ENCODE results near the gene PAGR1.

Gene PAGR1

GRCh38 chr16:29802416-29802935 lies 13.5 kb upstream of the PAGR1 start:
- no peak for TF ChIP-seq CTCF (IDR thresholded peaks at IDR 0.05)
- Histone ChIP-seq H3K4me3 (no peak overlapping the region), H3K27ac (no peak overlapping the region)
- DNase-seq (ENCODE audit: low spot score) = no peak

GRCh38 chr16:29804020-29804419 lies 11.9 kb upstream of the PAGR1 start:
- no peak for TF ChIP-seq CTCF (IDR thresholded peaks at IDR 0.05)
- peak overlapping the region; percentile 80 for H3K4me3 ChIP-seq
- DNase-seq (ENCODE audit: low spot score) = no peak
- H3K27ac ChIP-seq = peak overlapping the region; percentile 95 to 98

DNA sequence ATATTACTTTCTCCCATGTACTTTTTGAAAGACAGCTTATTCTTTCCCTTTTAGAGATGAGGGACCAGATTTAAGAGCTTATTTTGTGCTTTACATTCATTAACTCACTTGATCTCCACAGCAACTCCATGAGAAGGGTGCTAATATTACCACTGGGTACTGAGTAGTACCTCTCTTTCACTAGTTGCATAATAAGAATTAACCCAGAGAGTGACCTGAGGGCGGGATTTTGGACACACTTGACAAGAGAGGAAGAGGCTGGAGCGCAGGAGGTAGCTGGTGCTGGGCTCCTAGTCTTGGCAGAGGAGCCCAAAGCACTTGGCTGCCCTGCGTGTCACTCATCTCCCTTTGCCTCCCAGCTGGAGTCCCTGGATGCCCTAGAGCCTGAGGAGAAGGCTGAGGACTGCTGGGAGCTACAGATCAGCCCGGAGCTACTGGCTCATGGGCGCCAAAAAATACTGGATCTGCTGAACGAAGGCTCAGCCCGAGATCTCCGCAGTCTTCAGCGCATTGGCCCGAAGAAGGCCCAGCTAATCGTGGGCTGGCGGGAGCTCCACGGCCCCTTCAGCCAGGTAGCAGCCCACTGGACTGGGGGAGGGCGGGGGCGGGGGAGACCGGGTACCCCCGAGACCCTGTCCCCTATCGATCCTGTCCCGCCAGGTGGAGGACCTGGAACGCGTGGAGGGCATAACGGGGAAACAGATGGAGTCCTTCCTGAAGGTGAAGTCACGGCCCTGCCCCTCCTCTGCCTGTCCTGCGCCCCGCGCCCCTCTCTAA lies 11.3 kb upstream of the PAGR1 start:
- TF ChIP-seq CTCF (IDR thresholded peaks at IDR 0.05) = no peak
- DNase-seq (ENCODE audit: low spot score) = peak; percentile 81
- Histone ChIP-seq H3K27ac (peak overlapping the region; percentile 95 to 98), H3K4me3 (peak overlapping the region; percentile 80)

GRCh38 chr16:29805232-29806098 lies 10.5 kb upstream of the PAGR1 start:
- peak; percentile 99 for DNase-seq (ENCODE audit: low spot score)
- no peak for TF ChIP-seq CTCF (IDR thresholded peaks at IDR 0.05)
- H3K27ac ChIP-seq = peak overlapping the region; percentile 95 to 98
- peak overlapping the region; percentile 80 for H3K4me3 ChIP-seq

DNA sequence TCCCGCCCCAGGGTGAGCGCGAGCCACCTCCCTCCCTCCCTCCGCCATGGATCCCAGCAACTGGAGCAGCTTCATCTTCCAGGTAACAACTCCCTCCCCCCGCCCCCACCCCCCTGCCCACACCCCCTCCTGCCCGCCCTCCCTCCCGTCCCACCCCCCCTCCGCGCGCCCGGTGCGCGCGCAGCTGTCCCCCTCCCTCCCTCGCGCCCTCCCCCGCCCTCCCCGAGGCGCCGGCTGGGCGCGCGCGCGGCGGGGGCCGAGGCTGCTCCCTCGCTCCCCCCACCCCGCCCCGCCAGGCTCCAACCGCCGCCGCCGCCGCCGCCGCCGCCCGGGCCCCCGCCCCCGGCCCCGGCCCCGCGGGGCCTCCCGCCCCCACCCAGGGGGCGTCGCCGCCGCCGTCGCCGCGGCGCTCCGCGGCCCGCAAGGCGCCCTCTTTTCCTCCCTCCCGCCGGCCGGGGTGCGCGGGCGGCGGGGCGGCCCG lies 9.8 kb upstream of the PAGR1 start, which contains the start of gene MAZ:
TSS of gene MAZ (plus strand) at position 431 of the 481 bp plus-strand sequence. CDS start 173 bp downstream, outside the sequence.
- Histone ChIP-seq H3K27ac (peak within 1 kb of the TSS; percentile 95 to 98), H3K4me3 (peak within 1 kb of the TSS; percentile 80)
- no peak for TF ChIP-seq CTCF (IDR thresholded peaks at IDR 0.05)
- DNase-seq (ENCODE audit: low spot score) = no peak

- DNase-seq (ENCODE audit: low spot score) = peak; percentile 84
- Histone ChIP-seq H3K27ac (peak overlapping the region; percentile 95 to 98), H3K4me3 (peak overlapping the region; percentile 80)
- TF ChIP-seq CTCF (IDR thresholded peaks at IDR 0.05) = no peak
Measured at GRCh38 chr16:29806641-29807425, 9.1 kb upstream of the PAGR1 start.

Measured in coronary artery (tissue), 2 donors.